K562 (cell line): ENCODE results near the gene OR2T8.
A peak's percentile ranks its signal among the peaks of the same experiment; 100 is the strongest.

Source experiments
- CHCHD3 ChIP-seq: fragments of 250-450 bp; sonication (Bioruptor Pico); IDR thresholded peaks from 2 replicates; pipeline ENCODE4 v2.1.2; 2022; ENCODE audit warnings: mild to moderate bottlenecking
- EP300 ChIP-seq: IDR thresholded peaks from 2 replicates; pipeline ENCODE4 v1.6.1; 2012; ENCODE audit warnings: low read length, improper control_type of control experiment
- FOXM1 ChIP-seq, 2 experiments: fragments of 450-650 bp in 1 of 2; sonication (generic) in 1 of 2; formaldehyde crosslinking in 1 of 2; IDR thresholded peaks; 2 replicates each; pipeline versions ENCODE4 v1.6.1 to v1.9.0; 2017 to 2022; ENCODE audit warnings: low read depth in 2 of 2, mild to moderate bottlenecking in 2 of 2, missing genetic modification reagents in 1 of 2, moderate library complexity in 1 of 2
- POLR2A ChIP-seq: fragments of 450-650 bp; conservative IDR thresholded peaks from 2 replicates; pipeline ENCODE4 v1.6.1; 2016
- TF ChIP-seq, protein P1 (sequence below): fragments of 450-650 bp; IDR thresholded peaks from 2 replicates; pipeline ENCODE4 v1.6.1; 2017; ENCODE audit warnings: mild to moderate bottlenecking, moderate library complexity
- TF ChIP-seq, protein P2 (sequence below): fragments of 250-450 bp; sonication (Bioruptor Pico); IDR thresholded peaks from 2 replicates; pipeline ENCODE4 v1.9.0; 2021; ENCODE audit warnings: mild to moderate bottlenecking

DNA sequence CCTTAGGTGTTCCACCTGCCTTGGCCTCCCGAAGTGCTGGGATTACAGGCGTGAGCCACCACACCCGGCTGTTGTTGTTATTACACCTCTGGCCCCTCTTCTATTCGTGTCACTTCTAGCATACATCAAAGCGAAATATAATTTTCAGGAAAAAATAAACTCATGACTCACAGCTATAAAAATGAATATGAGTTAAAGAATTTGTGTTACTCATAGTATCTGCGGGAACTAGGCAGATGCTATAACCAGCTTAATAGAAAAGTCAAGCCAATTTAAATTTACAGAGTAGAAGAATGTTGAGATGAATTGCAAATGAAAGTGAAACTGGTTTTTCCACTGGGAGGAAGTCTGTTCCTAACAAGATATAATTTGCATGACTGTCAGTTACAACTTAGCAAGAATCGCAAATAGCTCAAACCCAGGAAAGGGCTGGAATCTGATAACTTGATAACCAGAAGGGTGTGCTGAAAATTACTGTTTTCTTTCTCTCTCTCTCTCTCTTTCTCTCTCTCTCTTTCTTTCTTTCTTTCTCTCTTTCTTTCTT lies 13.5 kb upstream of the OR2T8 start:
- peak; percentile 71; the same call in 1 of the 2 replicates for TF ChIP-seq EP300
- TF ChIP-seq, protein P1, sequence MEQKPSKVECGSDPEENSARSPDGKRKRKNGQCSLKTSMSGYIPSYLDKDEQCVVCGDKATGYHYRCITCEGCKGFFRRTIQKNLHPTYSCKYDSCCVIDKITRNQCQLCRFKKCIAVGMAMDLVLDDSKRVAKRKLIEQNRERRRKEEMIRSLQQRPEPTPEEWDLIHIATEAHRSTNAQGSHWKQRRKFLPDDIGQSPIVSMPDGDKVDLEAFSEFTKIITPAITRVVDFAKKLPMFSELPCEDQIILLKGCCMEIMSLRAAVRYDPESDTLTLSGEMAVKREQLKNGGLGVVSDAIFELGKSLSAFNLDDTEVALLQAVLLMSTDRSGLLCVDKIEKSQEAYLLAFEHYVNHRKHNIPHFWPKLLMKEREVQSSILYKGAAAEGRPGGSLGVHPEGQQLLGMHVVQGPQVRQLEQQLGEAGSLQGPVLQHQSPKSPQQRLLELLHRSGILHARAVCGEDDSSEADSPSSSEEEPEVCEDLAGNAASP = no peak
- peak; percentile 78 for TF ChIP-seq FOXM1 (IDR thresholded peaks at IDR 0.05; ENCODE audit: low read depth)
- no peak for TF ChIP-seq FOXM1 (CRISPR knock-in tag; IDR thresholded peaks at IDR 0.05; ENCODE audit: low read depth)
- TF ChIP-seq, protein P2, sequence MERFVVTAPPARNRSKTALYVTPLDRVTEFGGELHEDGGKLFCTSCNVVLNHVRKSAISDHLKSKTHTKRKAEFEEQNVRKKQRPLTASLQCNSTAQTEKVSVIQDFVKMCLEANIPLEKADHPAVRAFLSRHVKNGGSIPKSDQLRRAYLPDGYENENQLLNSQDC (CRISPR knock-in tag) = no peak
- no peak for TF ChIP-seq POLR2A
- TF ChIP-seq CHCHD3 (CRISPR knock-in tag) = no peak
